GM12864 (cell line): ENCODE measurements around the gene FBF1.

Experiments used
- DNase-seq: peaks from one replicate; pipeline ENCODE4 v3.0.0-alpha.2; 2011; ENCODE audit warnings: low read depth
- H3K4me3 ChIP-seq: 2 replicates; pipeline ENCODE4 v1.5.1; 2011; ENCODE audit warnings: mild to moderate bottlenecking, low read depth, low read length, control low read depth
- CTCF ChIP-seq: IDR thresholded peaks from 2 replicates; pipeline ENCODE4 v1.5.1; 2011; ENCODE audit warnings: low read depth, mild to moderate bottlenecking, moderate library complexity, low read length, control low read depth, inconsistent platforms; ENCODE audit errors: missing control alignments

FBF1 gene

GRCh38 chr17:75904749-75905521, 35.9 kb downstream of the FBF1 start, which contains the start of gene MRPL38:
MRPL38 (minus strand) TSS chr17:75904884; CDS start chr17:75904875, 9 bp downstream.
- peak; percentile 89 for TF ChIP-seq CTCF
- DNase-seq = peak; percentile 86
- H3K4me3 ChIP-seq = peak within 1 kb of the TSS; percentile 92

- DNase-seq = no peak
- no peak for TF ChIP-seq CTCF
- H3K4me3 ChIP-seq = no peak overlapping the region
Observed at GRCh38 chr17:75902406-75902805, 38.4 kb downstream of the FBF1 start.

GRCh38 chr17:75901727-75902126, 39.1 kb downstream of the FBF1 start:
- no peak for TF ChIP-seq CTCF
- H3K4me3 ChIP-seq = no peak overlapping the region
- no peak for DNase-seq

GRCh38 chr17:75900691-75901533, 39.9 kb downstream of the FBF1 start:
- no peak for DNase-seq
- no peak for TF ChIP-seq CTCF
- no peak overlapping the region for H3K4me3 ChIP-seq

- no peak for DNase-seq
- no peak for TF ChIP-seq CTCF
- no peak overlapping the region for H3K4me3 ChIP-seq
Observed at GRCh38 chr17:75899767-75900468, 40.9 kb downstream of the FBF1 start.

GRCh38 chr17:75899353-75899752, 41.5 kb downstream of the FBF1 start:
- no peak for TF ChIP-seq CTCF
- no peak overlapping the region for H3K4me3 ChIP-seq
- DNase-seq = no peak
